ENCODE data around the gene CAMK2N2.

Gene CAMK2N2

DNA sequence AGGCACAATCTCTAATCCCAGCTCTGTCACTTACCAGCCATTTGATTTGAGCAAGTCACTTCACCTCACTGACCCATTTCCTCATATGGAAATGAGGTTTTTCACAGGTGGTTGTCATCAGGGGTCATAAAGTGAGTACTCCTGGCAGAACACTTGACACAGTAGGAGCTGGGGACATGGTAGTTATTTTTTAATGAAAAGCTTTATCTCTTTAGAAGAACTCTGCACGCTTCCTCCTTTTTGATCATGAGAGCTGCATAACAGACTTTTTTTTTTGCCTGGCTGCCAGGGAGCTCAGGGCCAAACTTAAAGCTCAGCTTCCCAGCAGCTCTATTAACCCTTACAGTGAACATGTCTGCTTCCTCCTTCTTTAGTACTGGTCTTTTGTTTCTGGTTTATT lies 23.5 kb downstream of the CAMK2N2 start:
- DNase-seq (ENCODE audit: low spot score), result no peak
- no peak for TF ChIP-seq CTCF (IDR thresholded peaks at IDR 0.05; ENCODE audit: extremely low read depth, missing control alignments)

DNA sequence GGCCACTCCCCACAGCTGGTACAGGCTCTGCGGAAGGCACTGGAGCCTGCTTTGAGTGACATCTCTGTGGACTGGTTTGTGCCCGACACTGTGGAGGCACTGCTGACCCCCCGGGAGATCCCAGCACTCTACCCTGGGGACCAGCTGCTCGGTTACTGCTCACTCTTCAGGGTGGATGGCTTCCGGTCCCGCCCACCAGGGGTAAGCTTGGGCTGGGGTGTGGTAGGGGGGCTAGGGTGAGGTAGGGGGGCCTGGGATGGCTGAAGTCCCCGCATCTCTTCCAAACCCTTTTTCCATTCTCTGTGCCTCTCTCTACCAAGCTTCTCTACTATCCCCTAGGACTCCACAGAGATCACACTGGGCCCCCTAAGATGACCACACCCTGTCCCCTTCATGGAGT lies 24.1 kb downstream of the CAMK2N2 start:
- TF ChIP-seq CTCF (IDR thresholded peaks at IDR 0.05; ENCODE audit: extremely low read depth, missing control alignments), result no peak

GRCh38 chr3:184236636-184237035 lies 24.7 kb downstream of the CAMK2N2 start:
- TF ChIP-seq CTCF (IDR thresholded peaks at IDR 0.05; ENCODE audit: extremely low read depth, missing control alignments), result no peak
- DNase-seq (ENCODE audit: low spot score), result no peak

More for the DNA sequence above, 24.1 kb downstream of the CAMK2N2 start:
- DNase-seq (ENCODE audit: low spot score), result no peak

DNA sequence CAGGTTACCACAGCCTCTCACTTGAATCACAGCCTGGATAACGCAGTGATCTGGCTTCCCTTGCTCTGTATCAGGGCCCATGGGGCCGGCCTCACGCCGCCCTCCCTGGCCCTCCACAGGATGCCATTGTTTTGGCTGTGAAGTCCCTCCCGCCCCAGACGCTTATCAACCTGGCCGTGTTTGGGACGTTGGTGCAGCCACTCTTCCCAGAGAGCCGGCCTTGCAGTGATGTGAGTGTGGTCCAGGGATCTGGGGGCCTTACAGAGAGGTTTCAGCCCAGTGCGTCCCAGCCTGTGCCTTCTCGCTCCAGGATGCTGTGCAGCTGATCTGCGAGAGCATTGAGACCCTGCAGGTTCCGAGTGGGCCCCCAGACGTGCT lies 25.3 kb downstream of the CAMK2N2 start:
- no peak for DNase-seq (ENCODE audit: low spot score)
- no peak for TF ChIP-seq CTCF (IDR thresholded peaks at IDR 0.05; ENCODE audit: extremely low read depth, missing control alignments)

DNA sequence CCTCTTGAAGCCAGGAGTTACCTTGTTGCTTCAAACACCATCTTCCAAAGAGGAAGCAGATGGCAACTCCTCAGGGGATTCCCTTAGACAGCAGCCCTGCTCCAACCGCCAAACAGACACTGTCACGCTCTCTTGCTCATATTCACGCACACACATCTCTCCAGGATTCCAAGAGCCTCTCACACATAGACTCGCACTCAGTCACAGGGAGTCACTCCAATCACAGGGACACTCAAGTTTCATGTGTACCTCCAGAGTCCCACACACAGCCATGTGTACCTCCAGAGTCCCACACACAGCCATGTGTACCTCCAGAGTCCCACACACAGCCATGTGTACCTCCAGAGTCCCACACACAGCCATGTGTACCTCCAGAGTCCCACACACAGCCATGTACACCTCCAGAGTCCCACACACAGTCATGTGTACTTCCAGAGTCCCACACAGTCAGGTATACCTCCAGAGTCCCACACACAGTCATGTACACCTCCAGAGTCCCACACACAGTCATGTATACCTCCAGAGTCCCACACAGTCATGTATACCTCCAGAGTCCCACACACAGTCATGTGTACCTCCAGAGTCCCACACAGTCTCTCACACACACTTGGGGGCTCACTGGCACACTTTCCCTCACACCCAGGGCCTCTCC lies 25.8 kb downstream of the CAMK2N2 start:
- TF ChIP-seq CTCF (IDR thresholded peaks at IDR 0.05; ENCODE audit: extremely low read depth, missing control alignments), result no peak
- no peak for DNase-seq (ENCODE audit: low spot score)

- DNase-seq (ENCODE audit: low spot score), result no peak
- no peak for TF ChIP-seq CTCF (IDR thresholded peaks at IDR 0.05; ENCODE audit: extremely low read depth, missing control alignments)
Observed at GRCh38 chr3:184234671-184235380, 26.5 kb downstream of the CAMK2N2 start.

- peak; percentile 12 for DNase-seq (ENCODE audit: low spot score)
- no peak for TF ChIP-seq CTCF (IDR thresholded peaks at IDR 0.05; ENCODE audit: extremely low read depth, missing control alignments)
Observed at GRCh38 chr3:184234224-184234623, 27.1 kb downstream of the CAMK2N2 start.
